CD14-positive monocyte (primary cell): ENCODE measurements around the gene TBC1D4. TPM values are rescaled to one million over a fixed set of nuclear protein-coding genes. Genes with fewer than 3 reads are reported as not detected.
"Not testable (repeated sequence)": the region's sequence is repeated elsewhere in the genome, so short reads cannot be mapped to it uniquely, and the experiment has no call there.

Experiments
- DNase-seq, 3 donors: peaks; one replicate each; pipeline ENCODE4 v3.0.0-alpha.2; 2011 to 2022
- H2AFZ ChIP-seq: 2 replicates; pipeline ENCODE4 v1.6.0; 2012; ENCODE audit warnings: mild to moderate bottlenecking, low read depth, low read length, inconsistent platforms; ENCODE audit not compliant: insufficient read depth, poor library complexity, severe bottlenecking
- H3K27ac ChIP-seq, 2 donors: 1 replicate in 1 of 2; 2 replicates in 1 of 2; pipeline ENCODE4 v1.5.1; 2012 to 2013; ENCODE audit warnings: low read length in 2 of 2, control low read depth in 1 of 2, inconsistent platforms in 1 of 2, low read depth in 1 of 2, mild to moderate bottlenecking in 1 of 2
- H3K27me3 ChIP-seq, 2 donors: one replicate each; pipeline versions ENCODE4 v1.6.0 to v1.6.1; 2011 to 2013; ENCODE audit warnings: low read length in 2 of 2; ENCODE audit not compliant: control insufficient read depth in 2 of 2, insufficient read depth in 2 of 2
- H3K36me3 ChIP-seq, 2 donors: replicated peaks in 1 of 2; 1 replicate in 1 of 2; 2 replicates in 1 of 2; pipeline versions ENCODE4 v1.5.1 to v1.6.1; 2012 to 2013; ENCODE audit warnings: low read length in 2 of 2, control low read depth in 1 of 2, inconsistent platforms in 1 of 2, mild to moderate bottlenecking in 1 of 2; ENCODE audit not compliant: insufficient read depth in 2 of 2, control insufficient read depth in 1 of 2
- H3K4me1 ChIP-seq, 2 donors: 1 replicate in 1 of 2; 2 replicates in 1 of 2; pipeline versions ENCODE4 v1.5.1 to v1.6.1; 2012 to 2013; ENCODE audit warnings: low read length in 2 of 2, control low read depth in 1 of 2, inconsistent platforms in 1 of 2, mild to moderate bottlenecking in 1 of 2, moderate library complexity in 1 of 2; ENCODE audit not compliant: insufficient read depth in 2 of 2, control insufficient read depth in 1 of 2
- H3K4me2 ChIP-seq: replicated peaks from 2 replicates; pipeline ENCODE3; 2012; ENCODE audit warnings: low read length, moderate library complexity, mild to moderate bottlenecking; ENCODE audit not compliant: poor library complexity, severe bottlenecking; ENCODE audit errors: extremely low read depth
- H3K4me3 ChIP-seq, 3 experiments: fragments of 200-600 bp in 1 of 3; sonication (generic) in 1 of 3; replicated peaks in 1 of 3; 1 replicate in 2 of 3; 2 replicates in 1 of 3; pipeline ENCODE4 v1.5.1; 2011 to 2013; ENCODE audit warnings: low read length in 3 of 3, mild to moderate bottlenecking in 3 of 3, control low read depth in 2 of 3, low read depth in 2 of 3, inconsistent platforms in 1 of 3, moderate library complexity in 1 of 3
- H3K79me2 ChIP-seq: 2 replicates; pipeline ENCODE4 v1.6.0; 2012; ENCODE audit warnings: mild to moderate bottlenecking, control low read depth, inconsistent platforms, low read length, moderate library complexity; ENCODE audit not compliant: insufficient read depth
- H3K9ac ChIP-seq: 2 replicates; pipeline ENCODE4 v1.6.0; 2017; ENCODE audit warnings: low read length, mild to moderate bottlenecking; ENCODE audit not compliant: insufficient read depth, poor library complexity, severe bottlenecking
- H3K9me3 ChIP-seq, 2 donors: replicated peaks in 1 of 2; 1 replicate in 1 of 2; 2 replicates in 1 of 2; pipeline versions ENCODE4 v1.5.1 to v1.6.1; 2012 to 2013; ENCODE audit warnings: low read length in 2 of 2, control low read depth in 1 of 2; ENCODE audit not compliant: control insufficient read depth in 1 of 2, insufficient read depth in 1 of 2
- H4K20me1 ChIP-seq: 2 replicates; pipeline ENCODE4 v1.6.0; 2012; ENCODE audit warnings: mild to moderate bottlenecking, low read length, control low read depth, moderate library complexity; ENCODE audit not compliant: insufficient read depth
- H3K27ac Mint-ChIP-seq, 7 donors: one replicate each; pipeline ENCODE4 v1.8.0; 2020; ENCODE audit warnings: mild to moderate bottlenecking in 7 of 7, mixed read lengths in 7 of 7, moderate library complexity in 6 of 7, inconsistent platforms in 2 of 7
- H3K27me3 Mint-ChIP-seq, 3 donors: one replicate each; pipeline ENCODE4 v1.8.0; 2021 to 2022; ENCODE audit warnings: low read depth in 3 of 3, mild to moderate bottlenecking in 3 of 3, mixed read lengths in 3 of 3, moderate library complexity in 3 of 3, inconsistent platforms in 1 of 3
- H3K36me3 Mint-ChIP-seq, 2 donors: one replicate each; pipeline ENCODE4 v1.8.0; 2020; ENCODE audit warnings: mixed read lengths in 2 of 2, inconsistent platforms in 1 of 2, mild to moderate bottlenecking in 1 of 2
- H3K4me1 Mint-ChIP-seq: one replicate; pipeline ENCODE4 v1.8.0; 2020; ENCODE audit warnings: mild to moderate bottlenecking, mixed read lengths
- H3K4me3 Mint-ChIP-seq, 2 donors: one replicate each; pipeline ENCODE4 v1.8.0; 2020; ENCODE audit warnings: mild to moderate bottlenecking in 2 of 2, mixed read lengths in 2 of 2, moderate library complexity in 1 of 2
- H3K9me3 Mint-ChIP-seq, 7 donors: one replicate each; pipeline ENCODE4 v1.8.0; 2020 to 2022; ENCODE audit warnings: mixed read lengths in 7 of 7, mild to moderate bottlenecking in 6 of 7, moderate library complexity in 6 of 7, inconsistent platforms in 2 of 7
- CTCF ChIP-seq: fragments of 200-600 bp; IDR thresholded peaks from one replicate; pipeline ENCODE4 v1.8.0; 2022; ENCODE audit warnings: antibody characterized with exemption, mild to moderate bottlenecking
- WGBS: methylation state at CpG from one replicate; pipeline ENCODE4 v1.1.5; 2013; ENCODE audit warnings: missing lambda C conversion rate; ENCODE audit not compliant: insufficient coverage; 5-methylcytosine and 5-hydroxymethylcytosine counted together
- intact Hi-C, 2 donors: fragments of 100-400 bp; cut with micrococcal nuclease; formaldehyde crosslinking; loops; one replicate each; pipeline versions ENCODE4 v1.15.0 to v1.15.1; 2023
- polyA plus RNA-seq, 3 donors: library from polyadenylated mRNA; depleted of rRNA in 1 of 3; unstranded in 2 of 3; stranded (reverse) in 1 of 3; fragments of 300-500 nt in 2 of 3; fragments of >200 nt in 1 of 3; fragmentation: Illumina TruSeq in 2 of 3; gene quantifications; 1 replicate in 2 of 3; 2 replicates in 1 of 3; pipeline ENCODE4 v1.2.3, GENCODE V29; 2012 to 2021

The TBC1D4 gene
- polyA plus RNA-seq, 3 donors = 2.0 to 6.7 (median 2.5) TPM

- H3K9me3 Mint-ChIP-seq = peaks cover 0 to 2% (median 0%) of the 10 kb centered on the region in 7 donors
- Histone ChIP-seq H3K4me2 (no peak overlapping the region), H3K36me3 (no peaks in the 10 kb centered on the region), H3K9me3 (no peaks in the 10 kb centered on the region), H3K4me1 (no peaks in the 10 kb centered on the region), H3K4me3 (no peak overlapping the region), H3K27ac (no peak overlapping the region), H3K27me3 (no peaks in the 10 kb centered on the region), H3K9ac (no peak overlapping the region), H3K79me2 (no peaks in the 10 kb centered on the region), H4K20me1 (no peaks in the 10 kb centered on the region), H2AFZ (no peak overlapping the region)
- peaks cover 0 to 2% (median 1%) of the 10 kb centered on the region in 3 donors for H3K27me3 Mint-ChIP-seq
- DNase-seq = no peak
- intact Hi-C loops = no loop called here
- H3K4me1 Mint-ChIP-seq = no peaks in the 10 kb centered on the region
- no peak overlapping the region for H3K27ac Mint-ChIP-seq
- no peaks in the 10 kb centered on the region for H3K36me3 Mint-ChIP-seq
- no peak for TF ChIP-seq CTCF
- no peak overlapping the region for H3K4me3 Mint-ChIP-seq
- WGBS = 100% methylated on average over 4 of the region's 6 CpGs
These were observed 128.2 kb downstream of the TBC1D4 start for GRCh38 chr13:75353781-75354193.

- Histone ChIP-seq H3K27me3 (no peaks in the 10 kb centered on the region), H2AFZ (no peak overlapping the region), H3K27ac (no peak overlapping the region), H3K9ac (no peak overlapping the region), H3K79me2 (no peaks in the 10 kb centered on the region), H3K9me3 (no peaks in the 10 kb centered on the region), H4K20me1 (no peaks in the 10 kb centered on the region), H3K4me1 (no peaks in the 10 kb centered on the region), H3K36me3 (no peaks in the 10 kb centered on the region), H3K4me2 (no peak overlapping the region), H3K4me3 (no peak overlapping the region)
- Mint-ChIP-seq H3K36me3 (peaks cover 3 to 4% of the 10 kb centered on the region in 2 donors), H3K9me3 (peaks cover 0 to 2% (median 0%) of the 10 kb centered on the region in 7 donors), H3K4me1 (no peaks in the 10 kb centered on the region), H3K4me3 (no peak overlapping the region), H3K27me3 (peaks cover 0 to 2% (median 1%) of the 10 kb centered on the region in 3 donors), H3K27ac (no peak overlapping the region)
- DNase-seq = no peak
- TF ChIP-seq CTCF = no peak
- 100% methylated on average over 1 of the region's 3 CpGs for WGBS
- intact Hi-C loops = no loop called here
These were observed 129.2 kb downstream of the TBC1D4 start for GRCh38 chr13:75352641-75353327.

GRCh38 chr13:75351538-75351937, 130.4 kb downstream of the TBC1D4 start:
- H3K36me3 Mint-ChIP-seq, H3K79me2 ChIP-seq, H3K36me3 ChIP-seq, H3K9me3 Mint-ChIP-seq, H3K4me3 ChIP-seq, H3K4me2 ChIP-seq, intact Hi-C loops, H3K4me1 ChIP-seq, H3K9ac ChIP-seq, H2AFZ ChIP-seq, H3K27me3 Mint-ChIP-seq, H3K27me3 ChIP-seq, H3K27ac ChIP-seq, DNase-seq, H3K9me3 ChIP-seq, H4K20me1 ChIP-seq, H3K27ac Mint-ChIP-seq, H3K4me3 Mint-ChIP-seq, H3K4me1 Mint-ChIP-seq: not testable (repeated sequence)
- no CpG with 5 or more reads among the region's 3 CpGs for WGBS
